GM12878 (cell line): ENCODE measurements around the gene IFI30. TPM values are rescaled to one million over a fixed set of nuclear protein-coding genes. Genes with fewer than 3 reads are reported as not detected.
A peak's percentile ranks its signal among the peaks of the same experiment; 100 is the strongest.

Experiments used
- ATAC-seq: fragments of 200-7000 bp; cut with Tn5 transposase; 3 replicates; pipeline ENCODE4 v1.9.1; 2020; ENCODE audit warnings: mild to moderate bottlenecking, moderate library complexity
- BruUV-seq: library from RNA; stranded (reverse); fragments of 400-500 nt; replicated peaks from 2 replicates; lab custom pipeline; 2021; lab: Mats Ljungman, UMichigan
- CTCF ChIA-PET: fragments of 300-600 bp; sonication (Branson Sonifier 250); formaldehyde crosslinking; extraction: SDS; loops from one replicate; lab custom pipeline; 2021; ENCODE audit warnings: inconsistent platforms; lab: Yijun Ruan, JAX
- POLR2A ChIA-PET: fragments of 350-600 bp; formaldehyde crosslinking; extraction: SDS; loops from one replicate; lab custom pipeline; 2021; ENCODE audit warnings: inconsistent platforms; lab: Charles Lee
- RAD21 ChIA-PET: fragments of 300-600 bp; sonication (Branson Sonifier 250); formaldehyde crosslinking; loops from one replicate; lab custom pipeline; 2023; ENCODE audit warnings: antibody characterized with exemption; ENCODE audit not compliant: unreplicated experiment; lab: Charles Lee
- SMC1A ChIA-PET: fragments of 300-600 bp; sonication (Branson Sonifier 250); formaldehyde crosslinking; loops from one replicate; lab custom pipeline; 2023; ENCODE audit not compliant: unreplicated experiment, uncharacterized antibody; lab: Charles Lee
- DNase-seq: peaks from one replicate; pipeline ENCODE4 v3.0.0-alpha.2; 2011; ENCODE audit warnings: low read depth, low spot score
- FAIRE-seq: peaks from 3 replicates; lab custom pipeline; 2011; peaks lifted over from hg19 to GRCh38; lab: Jason Lieb, UNC
- H2AFZ ChIP-seq: 2 replicates; pipeline ENCODE4 v1.6.0; 2011; ENCODE audit warnings: low read depth, low read length, control low read depth; ENCODE audit not compliant: control insufficient read depth
- H3K27ac ChIP-seq: 2 replicates; pipeline ENCODE4 v1.5.1; 2011; ENCODE audit warnings: control low read depth; ENCODE audit not compliant: control insufficient read depth, insufficient read depth
- H3K27me3 ChIP-seq, 2 experiments: replicated peaks in 1 of 2; 2 replicates each; pipeline versions ENCODE4 v1.6.0 to v1.6.1; 2011; ENCODE audit warnings: low read length in 1 of 2; ENCODE audit not compliant: control insufficient read depth in 2 of 2, insufficient read depth in 2 of 2
- H3K36me3 ChIP-seq, 2 experiments: 2 replicates each; pipeline ENCODE4 v1.5.1; 2011; ENCODE audit warnings: low read length in 1 of 2; ENCODE audit not compliant: control insufficient read depth in 2 of 2, insufficient read depth in 2 of 2
- H3K4me1 ChIP-seq: 2 replicates; pipeline ENCODE4 v1.6.1; 2011; ENCODE audit warnings: mild to moderate bottlenecking, low read length, moderate library complexity, mixed read lengths; ENCODE audit not compliant: control insufficient read depth, insufficient read depth
- H3K4me2 ChIP-seq: 2 replicates; pipeline ENCODE4 v1.6.0; 2011; ENCODE audit warnings: control low read depth; ENCODE audit not compliant: control insufficient read depth, insufficient read depth
- H3K4me3 ChIP-seq: fragments of 200-600 bp; sonication (generic); 2 replicates; pipeline ENCODE4 v1.5.1; 2016
- H3K79me2 ChIP-seq: 2 replicates; pipeline ENCODE4 v1.6.0; 2011; ENCODE audit warnings: low read length; ENCODE audit not compliant: control insufficient read depth, insufficient read depth
- H3K9ac ChIP-seq: 2 replicates; pipeline ENCODE4 v1.8.0; 2011; ENCODE audit warnings: low read length, control low read depth, mixed read lengths; ENCODE audit not compliant: control insufficient read depth, insufficient read depth
- H3K9me3 ChIP-seq: replicated peaks from 3 replicates; pipeline ENCODE4 v1.5.1; 2011; ENCODE audit warnings: mild to moderate bottlenecking, low read length; ENCODE audit not compliant: control insufficient read depth, insufficient read depth
- H4K20me1 ChIP-seq: 2 replicates; pipeline ENCODE4 v1.6.0; 2011; ENCODE audit not compliant: control insufficient read depth, insufficient read depth
- FOXK2 ChIP-seq: fragments of 450-650 bp; IDR thresholded peaks from 2 replicates; pipeline ENCODE4 v1.6.1; 2017; ENCODE audit warnings: mild to moderate bottlenecking, moderate library complexity
- RELA ChIP-seq: fragments of 450-650 bp; IDR thresholded peaks from 2 replicates; pipeline ENCODE4 v1.8.0; 2014; ENCODE audit warnings: borderline replicate concordance; ENCODE audit not compliant: partially characterized antibody
- SMARCA5 ChIP-seq: fragments of 450-650 bp; IDR thresholded peaks from 2 replicates; pipeline ENCODE4 v1.6.1; 2017; ENCODE audit warnings: mild to moderate bottlenecking
- SMC3 ChIP-seq: IDR thresholded peaks from 2 replicates; pipeline ENCODE4 v1.6.1; 2011; ENCODE audit warnings: low read length, improper control_type of control experiment, borderline replicate concordance
- WGBS: methylation state at CpG from one replicate; pipeline ENCODE4 v1.1.6; 2016; ENCODE audit warnings: low lambda C conversion rate; ENCODE audit not compliant: insufficient replicate concordance, insufficient coverage; ENCODE audit errors: missing lambda C conversion rate; 5-methylcytosine and 5-hydroxymethylcytosine counted together
- in situ Hi-C: fragments of 300-500 bp; cut with MboI; formaldehyde crosslinking; loops from 9 replicates; pipeline ENCODE4 v1.14.3; 2018; ENCODE audit warnings: mixed read lengths
- intact Hi-C: fragments of 100-400 bp; cut with micrococcal nuclease; formaldehyde crosslinking; loops from one replicate; pipeline ENCODE4 v1.14.2; 2022; ENCODE audit not compliant: unreplicated experiment
- polyA plus RNA-seq, 11 experiments: library from polyadenylated mRNA; depleted of rRNA in 4 of 11; unstranded in 6 of 11; stranded (reverse) in 5 of 11; fragments of >200 nt; fragmentation: Nextera tagmentation in 4 of 11; fragmentation: Illumina TruSeq in 1 of 11; extraction: Ambion mirVana in 4 of 11; extraction: Trizol in 1 of 11; gene quantifications; 1 replicate in 1 of 11; 2 replicates in 10 of 11; pipeline versions ENCODE4 v1.2.1 to v1.2.3, GENCODE V29; 2011 to 2016; ENCODE audit warnings: inconsistent platforms in 2 of 11, missing spikeins in 2 of 11, low read depth in 1 of 11
- total RNA-seq, 4 experiments: library from RNA; depleted of rRNA in 3 of 4; stranded (reverse); fragments of >200 nt in 3 of 4; fragmentation: Illumina TruSeq in 1 of 4; extraction: Trizol in 1 of 4; gene quantifications; 2 replicates each; pipeline versions ENCODE4 v1.2.1 to v1.2.3, GENCODE V29; 2013 to 2021
- TF ChIP-seq, protein P1 (sequence below): fragments of 450-650 bp; IDR thresholded peaks from 2 replicates; pipeline ENCODE4 v1.6.1; 2016; ENCODE audit warnings: mild to moderate bottlenecking
- TF ChIP-seq, protein P2 (sequence below): fragments of 450-650 bp; IDR thresholded peaks from 2 replicates; pipeline ENCODE4 v1.6.1; 2016; ENCODE audit warnings: mild to moderate bottlenecking, moderate library complexity, borderline replicate concordance
- TF ChIP-seq, protein P3 (sequence below): fragments of 150-350 bp; IDR thresholded peaks from 2 replicates; pipeline ENCODE4 v1.6.1; 2016; ENCODE audit warnings: low read depth, low read length

IFI30 gene
- total and polyA plus RNA-seq, 10 of the 15 experiments (the other 5 are each of a cell fraction or from before 2014, with no cell fraction given) = 221 to 1,112 (median 451) TPM

DNA sequence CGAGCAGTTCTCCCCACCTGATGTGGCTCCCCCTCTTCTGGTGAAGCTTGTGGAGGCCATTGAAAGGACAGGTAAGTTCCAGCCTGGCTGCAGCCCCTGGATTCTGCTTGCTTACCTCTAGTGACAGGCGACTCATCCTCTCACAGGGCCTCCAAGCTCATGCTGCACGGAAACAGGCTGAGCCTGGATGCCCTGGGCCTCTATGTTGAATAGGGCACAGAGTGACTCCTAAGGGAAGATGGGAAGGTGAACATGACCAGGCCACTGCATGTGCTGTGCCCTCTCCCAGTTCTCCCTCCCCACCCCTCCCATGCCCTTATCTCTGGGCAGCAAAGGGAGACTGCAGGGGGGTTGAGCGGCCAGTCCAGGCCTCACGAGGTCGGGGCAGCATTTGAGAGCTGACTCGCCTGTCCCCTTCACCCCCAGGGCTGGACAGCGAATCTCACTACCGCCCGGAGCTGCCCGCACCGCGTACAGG is 13.1 kb upstream of the IFI30 start:
- 53% methylated on average over 13 of the region's 13 CpGs for WGBS
- H3K27ac ChIP-seq = no peak overlapping the region; the same call in 1 of the 2 replicates
- FAIRE-seq (no peak), ATAC-seq (peak; percentile 12), DNase-seq (no peak)
- CTCF ChIA-PET = interaction anchor here (0.5 to 3.2 kb wide), 12 partner anchors 8 to 254 kb away, joined by 3 to 22 read pairs (median 4); no protein-coding TSS in a partner anchor
- H3K9ac ChIP-seq = peak overlapping the region; percentile 60
- H3K79me2 ChIP-seq = no peaks in the 10 kb centered on the region
- H3K4me1 ChIP-seq = 0 out of 2 replicates have a peak, but pooled peaks cover 5% of the 10 kb centered on the region
- H3K36me3 ChIP-seq = peaks cover 6 to 7% of the 10 kb centered on the region in 2 experiments; a peak in 3 of 4 replicates
- SMC1A ChIA-PET = interaction anchor here (0.8 to 1.3 kb wide), 4 partner anchors 8 to 153 kb away, joined by 3 to 5 read pairs (median 3); partner anchors contain the start of gene PIK3R2
- no peak overlapping the region; the same call in 1 of the 2 replicates for H2AFZ ChIP-seq
- RAD21 ChIA-PET = interaction anchor here (0.5 to 1.3 kb wide), 5 partner anchors 25 to 177 kb away, joined by 3 to 5 read pairs (median 3); no protein-coding TSS in a partner anchor
- H3K9me3 ChIP-seq = no peaks in the 10 kb centered on the region
- peak overlapping the region; percentile 72 for H3K4me2 ChIP-seq
- no peaks in the 10 kb centered on the region for H3K27me3 ChIP-seq
- H4K20me1 ChIP-seq = no peaks in the 10 kb centered on the region
- in situ Hi-C loops (no loop called here), intact Hi-C loops (no loop called here)
- POLR2A ChIA-PET = interaction anchor here (0.7 to 1.2 kb wide), 3 partner anchors 30 to 159 kb away, joined by 3 to 4 read pairs (median 3); no protein-coding TSS in a partner anchor
- TF ChIP-seq SMARCA5 (no peak), SMC3 (no peak), RELA (no peak), FOXK2 (no peak)
- TF ChIP-seq, protein P1, sequence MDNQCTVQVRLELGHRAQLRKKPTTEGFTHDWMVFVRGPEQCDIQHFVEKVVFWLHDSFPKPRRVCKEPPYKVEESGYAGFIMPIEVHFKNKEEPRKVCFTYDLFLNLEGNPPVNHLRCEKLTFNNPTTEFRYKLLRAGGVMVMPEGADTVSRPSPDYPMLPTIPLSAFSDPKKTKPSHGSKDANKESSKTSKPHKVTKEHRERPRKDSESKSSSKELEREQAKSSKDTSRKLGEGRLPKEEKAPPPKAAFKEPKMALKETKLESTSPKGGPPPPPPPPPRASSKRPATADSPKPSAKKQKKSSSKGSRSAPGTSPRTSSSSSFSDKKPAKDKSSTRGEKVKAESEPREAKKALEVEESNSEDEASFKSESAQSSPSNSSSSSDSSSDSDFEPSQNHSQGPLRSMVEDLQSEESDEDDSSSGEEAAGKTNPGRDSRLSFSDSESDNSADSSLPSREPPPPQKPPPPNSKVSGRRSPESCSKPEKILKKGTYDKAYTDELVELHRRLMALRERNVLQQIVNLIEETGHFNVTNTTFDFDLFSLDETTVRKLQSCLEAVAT = 0 out of 2 replicates have a peak, but pooled peaks have one; percentile 77
- TF ChIP-seq, protein P2, sequence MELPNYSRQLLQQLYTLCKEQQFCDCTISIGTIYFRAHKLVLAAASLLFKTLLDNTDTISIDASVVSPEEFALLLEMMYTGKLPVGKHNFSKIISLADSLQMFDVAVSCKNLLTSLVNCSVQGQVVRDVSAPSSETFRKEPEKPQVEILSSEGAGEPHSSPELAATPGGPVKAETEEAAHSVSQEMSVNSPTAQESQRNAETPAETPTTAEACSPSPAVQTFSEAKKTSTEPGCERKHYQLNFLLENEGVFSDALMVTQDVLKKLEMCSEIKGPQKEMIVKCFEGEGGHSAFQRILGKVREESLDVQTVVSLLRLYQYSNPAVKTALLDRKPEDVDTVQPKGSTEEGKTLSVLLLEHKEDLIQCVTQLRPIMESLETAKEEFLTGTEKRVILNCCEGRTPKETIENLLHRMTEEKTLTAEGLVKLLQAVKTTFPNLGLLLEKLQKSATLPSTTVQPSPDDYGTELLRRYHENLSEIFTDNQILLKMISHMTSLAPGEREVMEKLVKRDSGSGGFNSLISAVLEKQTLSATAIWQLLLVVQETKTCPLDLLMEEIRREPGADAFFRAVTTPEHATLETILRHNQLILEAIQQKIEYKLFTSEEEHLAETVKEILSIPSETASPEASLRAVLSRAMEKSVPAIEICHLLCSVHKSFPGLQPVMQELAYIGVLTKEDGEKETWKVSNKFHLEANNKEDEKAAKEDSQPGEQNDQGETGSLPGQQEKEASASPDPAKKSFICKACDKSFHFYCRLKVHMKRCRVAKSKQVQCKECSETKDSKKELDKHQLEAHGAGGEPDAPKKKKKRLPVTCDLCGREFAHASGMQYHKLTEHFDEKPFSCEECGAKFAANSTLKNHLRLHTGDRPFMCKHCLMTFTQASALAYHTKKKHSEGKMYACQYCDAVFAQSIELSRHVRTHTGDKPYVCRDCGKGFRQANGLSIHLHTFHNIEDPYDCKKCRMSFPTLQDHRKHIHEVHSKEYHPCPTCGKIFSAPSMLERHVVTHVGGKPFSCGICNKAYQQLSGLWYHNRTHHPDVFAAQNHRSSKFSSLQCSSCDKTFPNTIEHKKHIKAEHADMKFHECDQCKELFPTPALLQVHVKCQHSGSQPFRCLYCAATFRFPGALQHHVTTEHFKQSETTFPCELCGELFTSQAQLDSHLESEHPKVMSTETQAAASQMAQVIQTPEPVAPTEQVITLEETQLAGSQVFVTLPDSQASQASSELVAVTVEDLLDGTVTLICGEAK = no peak
- TF ChIP-seq, protein P3, sequence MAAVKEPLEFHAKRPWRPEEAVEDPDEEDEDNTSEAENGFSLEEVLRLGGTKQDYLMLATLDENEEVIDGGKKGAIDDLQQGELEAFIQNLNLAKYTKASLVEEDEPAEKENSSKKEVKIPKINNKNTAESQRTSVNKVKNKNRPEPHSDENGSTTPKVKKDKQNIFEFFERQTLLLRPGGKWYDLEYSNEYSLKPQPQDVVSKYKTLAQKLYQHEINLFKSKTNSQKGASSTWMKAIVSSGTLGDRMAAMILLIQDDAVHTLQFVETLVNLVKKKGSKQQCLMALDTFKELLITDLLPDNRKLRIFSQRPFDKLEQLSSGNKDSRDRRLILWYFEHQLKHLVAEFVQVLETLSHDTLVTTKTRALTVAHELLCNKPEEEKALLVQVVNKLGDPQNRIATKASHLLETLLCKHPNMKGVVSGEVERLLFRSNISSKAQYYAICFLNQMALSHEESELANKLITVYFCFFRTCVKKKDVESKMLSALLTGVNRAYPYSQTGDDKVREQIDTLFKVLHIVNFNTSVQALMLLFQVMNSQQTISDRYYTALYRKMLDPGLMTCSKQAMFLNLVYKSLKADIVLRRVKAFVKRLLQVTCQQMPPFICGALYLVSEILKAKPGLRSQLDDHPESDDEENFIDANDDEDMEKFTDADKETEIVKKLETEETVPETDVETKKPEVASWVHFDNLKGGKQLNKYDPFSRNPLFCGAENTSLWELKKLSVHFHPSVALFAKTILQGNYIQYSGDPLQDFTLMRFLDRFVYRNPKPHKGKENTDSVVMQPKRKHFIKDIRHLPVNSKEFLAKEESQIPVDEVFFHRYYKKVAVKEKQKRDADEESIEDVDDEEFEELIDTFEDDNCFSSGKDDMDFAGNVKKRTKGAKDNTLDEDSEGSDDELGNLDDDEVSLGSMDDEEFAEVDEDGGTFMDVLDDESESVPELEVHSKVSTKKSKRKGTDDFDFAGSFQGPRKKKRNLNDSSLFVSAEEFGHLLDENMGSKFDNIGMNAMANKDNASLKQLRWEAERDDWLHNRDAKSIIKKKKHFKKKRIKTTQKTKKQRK = no peak
- TF ChIP-seq, all 136 proteins: peak for 1
- BruUV-seq = no TSS peak
- H3K4me3 ChIP-seq = peak overlapping the region; percentile 70; the same call in 1 of the 2 replicates
